ENCODE data around the gene PPAN.

The PPAN gene

DNA sequence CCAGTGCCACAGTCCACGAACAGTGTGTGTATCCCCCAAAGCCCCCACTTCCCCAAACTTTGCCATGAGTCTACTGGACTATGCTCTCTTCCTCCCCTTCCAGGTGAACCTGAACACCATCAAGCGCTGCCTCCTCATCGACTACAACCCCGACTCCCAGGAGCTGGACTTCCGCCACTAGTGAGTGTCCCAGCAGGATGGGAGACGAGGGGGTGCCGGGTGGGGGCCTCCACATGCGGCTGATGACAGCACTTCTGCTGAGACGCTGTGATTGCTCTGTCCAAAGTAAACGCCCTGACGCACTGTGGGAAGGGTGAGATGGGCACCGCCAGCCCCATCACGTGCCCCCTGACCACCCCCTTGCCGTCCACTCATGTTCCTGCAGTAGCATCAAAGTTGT, 3.4 kb downstream of the PPAN start:
- CTCF ChIA-PET, result no interaction called here
- no peak for DNase-seq (ENCODE audit: extremely low spot score)
- TF ChIP-seq FOXK2 (IDR thresholded peaks at IDR 0.05) (no peak), SUZ12 (IDR thresholded peaks at IDR 0.05) (no peak), BHLHE40 (IDR thresholded peaks at IDR 0.05; ENCODE audit: borderline replicate concordance) (no peak), TARDBP (IDR thresholded peaks at IDR 0.05) (no peak), FOXA1 (IDR thresholded peaks at IDR 0.05) (no peak), SP1 (IDR thresholded peaks at IDR 0.05) (no peak), ZNF384 (IDR thresholded peaks at IDR 0.05) (no peak), ELF4 (IDR thresholded peaks at IDR 0.05) (no peak), CTBP1 (IDR thresholded peaks at IDR 0.05; ENCODE audit: borderline replicate concordance) (no peak), ARNT (IDR thresholded peaks at IDR 0.05) (no peak), HDGF (IDR thresholded peaks at IDR 0.05; ENCODE audit: borderline replicate concordance) (no peak), LEF1 (IDR thresholded peaks at IDR 0.05; ENCODE audit: borderline replicate concordance) (no peak), L3MBTL2 (conservative IDR thresholded peaks at IDR 0.05) (no peak), NFRKB (IDR thresholded peaks at IDR 0.05) (no peak), FOXM1 (IDR thresholded peaks at IDR 0.05; ENCODE audit: borderline replicate concordance) (no peak)
- TF ChIP-seq, protein P1, sequence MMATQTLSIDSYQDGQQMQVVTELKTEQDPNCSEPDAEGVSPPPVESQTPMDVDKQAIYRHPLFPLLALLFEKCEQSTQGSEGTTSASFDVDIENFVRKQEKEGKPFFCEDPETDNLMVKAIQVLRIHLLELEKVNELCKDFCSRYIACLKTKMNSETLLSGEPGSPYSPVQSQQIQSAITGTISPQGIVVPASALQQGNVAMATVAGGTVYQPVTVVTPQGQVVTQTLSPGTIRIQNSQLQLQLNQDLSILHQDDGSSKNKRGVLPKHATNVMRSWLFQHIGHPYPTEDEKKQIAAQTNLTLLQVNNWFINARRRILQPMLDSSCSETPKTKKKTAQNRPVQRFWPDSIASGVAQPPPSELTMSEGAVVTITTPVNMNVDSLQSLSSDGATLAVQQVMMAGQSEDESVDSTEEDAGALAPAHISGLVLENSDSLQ (IDR thresholded peaks at IDR 0.05), result no peak
- POLR2A ChIA-PET, result interaction anchor here (6.5 kb wide), 1 partner anchor 12 kb away, joined by 62 read pairs; no protein-coding TSS in a partner anchor

DNA sequence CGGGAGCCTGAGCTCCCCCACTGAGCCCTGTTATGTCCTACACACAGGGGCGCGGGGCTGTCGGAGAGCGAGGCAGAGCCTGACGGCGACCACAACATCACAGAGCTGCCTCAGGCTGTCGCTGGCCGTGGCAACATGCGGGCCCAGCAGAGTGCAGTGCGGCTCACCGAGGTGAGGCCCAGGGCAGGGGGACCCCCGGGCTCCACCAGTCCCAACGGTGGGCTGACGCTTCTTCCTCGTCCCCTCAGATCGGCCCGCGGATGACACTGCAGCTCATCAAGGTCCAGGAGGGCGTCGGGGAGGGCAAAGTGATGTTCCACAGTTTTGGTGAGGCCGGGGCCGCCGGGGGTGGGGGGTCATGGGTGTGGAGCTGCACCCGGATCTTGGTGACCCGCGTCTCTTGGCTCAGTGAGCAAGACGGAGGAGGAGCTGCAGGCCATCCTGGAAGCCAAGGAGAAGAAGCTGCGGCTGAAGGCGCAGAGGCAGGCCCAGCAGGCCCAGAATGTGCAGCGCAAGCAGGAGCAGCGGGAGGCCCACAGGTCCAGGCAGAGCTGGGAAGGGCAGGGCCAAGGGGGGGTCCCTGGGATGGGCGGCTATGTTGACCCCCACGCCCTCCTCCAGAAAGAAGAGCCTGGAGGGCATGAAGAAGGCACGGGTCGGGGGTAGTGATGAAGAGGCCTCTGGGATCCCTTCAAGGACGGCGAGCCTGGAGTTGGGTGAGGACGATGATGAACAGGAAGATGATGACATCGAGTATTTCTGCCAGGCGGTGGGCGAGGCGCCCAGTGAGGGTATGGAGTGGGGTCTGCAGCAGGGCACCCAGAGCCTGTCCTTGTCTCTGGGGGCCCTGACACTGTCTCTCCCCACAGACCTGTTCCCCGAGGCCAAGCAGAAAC, 4.2 kb downstream of the PPAN start:
- POLR2A ChIA-PET, result interaction anchor here (1.6 to 6.5 kb wide), 2 partner anchors 13 to 14 kb away, joined by 4 to 62 read pairs; no protein-coding TSS in a partner anchor
- CTCF ChIA-PET, result interaction anchor here (0.7 kb wide), 1 partner anchor 13 kb away, joined by 3 read pairs; no protein-coding TSS in a partner anchor
- no peak for DNase-seq (ENCODE audit: extremely low spot score)
- no peak for TF ChIP-seq TARDBP (IDR thresholded peaks at IDR 0.05)
- TF ChIP-seq HDGF (IDR thresholded peaks at IDR 0.05; ENCODE audit: borderline replicate concordance), result no peak
- TF ChIP-seq BHLHE40 (IDR thresholded peaks at IDR 0.05; ENCODE audit: borderline replicate concordance), result no peak
- no peak for TF ChIP-seq CTBP1 (IDR thresholded peaks at IDR 0.05; ENCODE audit: borderline replicate concordance)
- TF ChIP-seq ELF4 (IDR thresholded peaks at IDR 0.05), result no peak
- TF ChIP-seq SP1 (IDR thresholded peaks at IDR 0.05), result no peak
- no peak for TF ChIP-seq FOXM1 (IDR thresholded peaks at IDR 0.05; ENCODE audit: borderline replicate concordance)
- TF ChIP-seq LEF1 (IDR thresholded peaks at IDR 0.05; ENCODE audit: borderline replicate concordance), result no peak
- TF ChIP-seq, protein P1 (IDR thresholded peaks at IDR 0.05), result no peak
- no peak for TF ChIP-seq NFRKB (IDR thresholded peaks at IDR 0.05)
- TF ChIP-seq FOXA1 (IDR thresholded peaks at IDR 0.05), result no peak
- no peak for TF ChIP-seq FOXK2 (IDR thresholded peaks at IDR 0.05)
- TF ChIP-seq SUZ12 (IDR thresholded peaks at IDR 0.05), result no peak
- no peak for TF ChIP-seq ARNT (IDR thresholded peaks at IDR 0.05)
- TF ChIP-seq L3MBTL2 (conservative IDR thresholded peaks at IDR 0.05), result no peak
- no peak for TF ChIP-seq ZNF384 (IDR thresholded peaks at IDR 0.05)

DNA sequence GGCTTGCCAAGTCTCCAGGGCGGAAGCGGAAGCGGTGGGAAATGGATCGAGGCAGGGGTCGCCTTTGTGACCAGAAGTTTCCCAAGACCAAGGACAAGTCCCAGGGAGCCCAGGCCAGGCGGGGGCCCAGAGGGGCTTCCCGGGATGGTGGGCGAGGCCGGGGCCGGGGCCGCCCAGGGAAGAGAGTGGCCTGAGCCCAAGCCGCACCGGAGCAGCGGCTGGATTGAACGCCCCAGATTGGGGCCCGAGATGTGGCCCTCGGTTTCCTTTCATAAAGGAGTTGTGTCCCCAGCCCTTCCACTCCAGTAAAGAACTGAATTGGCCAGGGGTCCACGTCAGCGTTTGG, 4.8 kb downstream of the PPAN start:
- no peak for DNase-seq (ENCODE audit: extremely low spot score)
- CTCF ChIA-PET, result interaction anchor here (0.7 kb wide), 1 partner anchor 14 kb away, joined by 3 read pairs; no protein-coding TSS in a partner anchor
- TF ChIP-seq, protein P1 (IDR thresholded peaks at IDR 0.05), result no peak
- TF ChIP-seq SUZ12 (IDR thresholded peaks at IDR 0.05), result no peak
- POLR2A ChIA-PET, result interaction anchor here (1.6 kb wide), 1 partner anchor 15 kb away, joined by 4 read pairs; no protein-coding TSS in a partner anchor

DNA sequence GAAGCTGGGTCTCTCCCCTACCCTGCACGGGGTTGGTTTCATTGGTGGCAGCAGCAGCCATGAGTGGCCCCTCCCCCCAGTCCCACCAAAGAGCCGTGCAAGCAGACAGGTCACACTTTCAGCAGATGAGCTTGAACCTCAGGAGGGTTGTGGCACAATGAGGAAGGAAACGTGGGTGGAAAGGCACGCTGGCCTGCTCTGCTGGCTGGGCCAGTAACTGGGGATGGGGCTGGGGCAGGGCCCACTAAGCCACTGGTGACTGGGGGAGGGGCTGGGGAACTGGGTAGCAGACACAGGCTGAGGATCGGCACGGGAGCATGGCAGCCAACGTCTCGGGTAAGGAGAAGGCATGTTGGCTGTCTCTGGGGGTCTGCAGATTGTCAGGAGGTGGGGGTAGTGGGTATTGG, 5.2 kb downstream of the PPAN start, which contains the start of gene P2RY11:
Gene P2RY11 (plus strand): TSS at position 289 of the 407 bp plus-strand sequence. CDS start 29 bp downstream, at position 318.
- POLR2A ChIA-PET, result interaction anchor here (1.6 kb wide), 1 partner anchor 15 kb away, joined by 4 read pairs; no protein-coding TSS in a partner anchor
- CTCF ChIA-PET, result interaction anchor here (0.8 to 0.9 kb wide), 2 partner anchors 31 to 84 kb away, joined by 3 to 6 read pairs; no protein-coding TSS in a partner anchor
- no peak for TF ChIP-seq TARDBP (IDR thresholded peaks at IDR 0.05)
- no peak for TF ChIP-seq FOXK2 (IDR thresholded peaks at IDR 0.05)
- TF ChIP-seq ELF4 (IDR thresholded peaks at IDR 0.05), result no peak
- TF ChIP-seq CTBP1 (IDR thresholded peaks at IDR 0.05; ENCODE audit: borderline replicate concordance), result no peak
- no peak for TF ChIP-seq ARNT (IDR thresholded peaks at IDR 0.05)
- no peak for TF ChIP-seq SP1 (IDR thresholded peaks at IDR 0.05)
- no peak for TF ChIP-seq HDGF (IDR thresholded peaks at IDR 0.05; ENCODE audit: borderline replicate concordance)
- TF ChIP-seq L3MBTL2 (conservative IDR thresholded peaks at IDR 0.05), result no peak
- TF ChIP-seq NFRKB (IDR thresholded peaks at IDR 0.05), result no peak
- TF ChIP-seq, protein P1 (IDR thresholded peaks at IDR 0.05), result no peak
- no peak for TF ChIP-seq LEF1 (IDR thresholded peaks at IDR 0.05; ENCODE audit: borderline replicate concordance)
- TF ChIP-seq FOXA1 (IDR thresholded peaks at IDR 0.05), result no peak
- no peak for TF ChIP-seq BHLHE40 (IDR thresholded peaks at IDR 0.05; ENCODE audit: borderline replicate concordance)
- no peak for TF ChIP-seq FOXM1 (IDR thresholded peaks at IDR 0.05; ENCODE audit: borderline replicate concordance)
- no peak for TF ChIP-seq ZNF384 (IDR thresholded peaks at IDR 0.05)
- no peak for DNase-seq (ENCODE audit: extremely low spot score)
